KMS-11 (cell line): ENCODE measurements around the gene SPOUT1.

Experiments used
- H2AFZ ChIP-seq: fragments of 200-600 bp; sonication (generic); 2 replicates; pipeline ENCODE4 v1.6.1; 2016; ENCODE audit warnings: antibody characterized with exemption, mixed run types, low read depth
- H3K27ac ChIP-seq: fragments of 200-600 bp; sonication (generic); 2 replicates; pipeline ENCODE4 v1.6.1; 2016; ENCODE audit warnings: mild to moderate bottlenecking, mixed run types
- H3K27me3 ChIP-seq: fragments of 200-600 bp; sonication (generic); 2 replicates; pipeline ENCODE4 v1.6.1; 2017; ENCODE audit warnings: mild to moderate bottlenecking, low read depth, mixed run types, moderate library complexity; ENCODE audit not compliant: insufficient read depth
- H3K36me3 ChIP-seq: fragments of 200-600 bp; sonication (generic); 2 replicates; pipeline ENCODE4 v1.6.1; 2017; ENCODE audit warnings: mild to moderate bottlenecking, mixed run types; ENCODE audit not compliant: insufficient read depth
- H3K4me1 ChIP-seq: fragments of 200-600 bp; sonication (generic); 2 replicates; pipeline ENCODE4 v1.6.1; 2016; ENCODE audit warnings: mild to moderate bottlenecking, low read depth, mixed run types; ENCODE audit not compliant: poor library complexity, severe bottlenecking
- H3K4me2 ChIP-seq: fragments of 200-600 bp; sonication (generic); 2 replicates; pipeline ENCODE4 v1.7.0; 2016; ENCODE audit warnings: mild to moderate bottlenecking, mixed run types
- H3K4me3 ChIP-seq: fragments of 200-600 bp; sonication (generic); IDR thresholded peaks from 2 replicates; pipeline ENCODE4 v1.6.1; 2017; ENCODE audit warnings: low read depth, low read length, mixed read lengths; ENCODE audit not compliant: insufficient read depth
- H3K79me2 ChIP-seq: fragments of 200-600 bp; sonication (generic); 2 replicates; pipeline ENCODE4 v1.6.1; 2016; ENCODE audit warnings: low read depth, mixed run types; ENCODE audit not compliant: insufficient read depth
- H3K9ac ChIP-seq: fragments of 200-600 bp; sonication (generic); 2 replicates; pipeline ENCODE4 v1.6.1; 2016; ENCODE audit warnings: mild to moderate bottlenecking, mixed run types
- H4K20me1 ChIP-seq: fragments of 200-600 bp; sonication (generic); 2 replicates; pipeline ENCODE4 v1.6.1; 2016; ENCODE audit warnings: mild to moderate bottlenecking, mixed run types; ENCODE audit not compliant: insufficient read depth
- CTCF ChIP-seq: fragments of 200-600 bp; sonication (generic); conservative IDR thresholded peaks from 2 replicates; pipeline ENCODE4 v1.6.1; 2017; ENCODE audit warnings: low read depth, mild to moderate bottlenecking, antibody characterized with exemption, low read length, moderate library complexity, mixed read lengths

SPOUT1 gene

GRCh38 chr9:128818839-128819715, 10.5 kb downstream of the SPOUT1 start:
- Histone ChIP-seq H3K4me1 (peaks cover 13% of the 10 kb centered on the region), H3K79me2 (no peaks in the 10 kb centered on the region), H3K27me3 (no peaks in the 10 kb centered on the region), H3K9ac (peak overlapping the region; percentile 55; the same call in 1 of the 2 replicates), H3K4me2 (peak overlapping the region; percentile 66), H3K36me3 (no peaks in the 10 kb centered on the region), H2AFZ (peak overlapping the region; percentile 77), H4K20me1 (no peaks in the 10 kb centered on the region), H3K4me3 (no peak overlapping the region), H3K27ac (no peak overlapping the region)
- TF ChIP-seq CTCF = no peak

GRCh38 chr9:128818099-128818838, 11.3 kb downstream of the SPOUT1 start, which contains the start of gene ENDOG:
Gene ENDOG, plus strand, starts transcription at chr9:128818500. Its CDS starts 185 bp downstream, at chr9:128818685.
- no peaks in the 10 kb centered on the region for H3K79me2 ChIP-seq
- H2AFZ ChIP-seq = peak within 1 kb of the TSS; percentile 77
- peak within 1 kb of the TSS; percentile 55; the same call in 1 of the 2 replicates for H3K9ac ChIP-seq
- H4K20me1 ChIP-seq = no peaks in the 10 kb centered on the region
- H3K4me1 ChIP-seq = peaks cover 13% of the 10 kb centered on the region
- H3K27me3 ChIP-seq = no peaks in the 10 kb centered on the region
- peak within 1 kb of the TSS; percentile 66 for H3K4me2 ChIP-seq
- peak within 1 kb of the TSS; percentile 37; the same call in 1 of the 2 replicates for H3K27ac ChIP-seq
- no peaks in the 10 kb centered on the region for H3K36me3 ChIP-seq
- TF ChIP-seq CTCF = peak; percentile 86
- no peak within 1 kb of the TSS for H3K4me3 ChIP-seq

DNA sequence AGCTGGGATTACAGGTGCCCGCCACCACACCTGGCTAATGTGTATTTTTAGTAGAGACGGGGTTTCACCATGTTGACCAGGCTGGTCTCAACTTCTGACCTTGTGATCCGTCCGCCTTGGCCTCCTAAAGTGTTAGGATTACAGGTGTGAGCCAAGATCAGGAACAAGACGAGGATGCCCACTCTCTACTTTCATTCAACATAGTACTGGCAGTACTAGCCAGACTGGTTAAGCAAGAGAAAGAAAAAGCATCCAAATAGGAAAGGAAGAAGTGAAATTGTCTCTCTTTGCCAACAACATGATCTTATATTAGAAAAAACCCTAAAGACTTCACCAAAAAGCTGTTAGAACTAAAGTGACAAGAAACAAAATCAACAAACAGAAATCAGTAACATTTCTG, 18.7 kb downstream of the SPOUT1 start:
- Histone ChIP-seq H3K4me2 (no peak overlapping the region), H3K36me3 (no peaks in the 10 kb centered on the region), H3K4me1 (no peaks in the 10 kb centered on the region), H4K20me1 (no peaks in the 10 kb centered on the region), H2AFZ (no peak overlapping the region), H3K79me2 (no peaks in the 10 kb centered on the region), H3K9ac (no peak overlapping the region), H3K4me3 (no peak overlapping the region), H3K27me3 (no peaks in the 10 kb centered on the region), H3K27ac (no peak overlapping the region)
- no peak for TF ChIP-seq CTCF

GRCh38 chr9:128809831-128810230, 19.8 kb downstream of the SPOUT1 start:
- no peak overlapping the region for H3K4me3 ChIP-seq
- 0 out of 2 replicates have a peak, but pooled peaks have one; percentile 21 for TF ChIP-seq CTCF
- no peaks in the 10 kb centered on the region for H3K79me2 ChIP-seq
- H3K27me3 ChIP-seq = no peaks in the 10 kb centered on the region
- no peaks in the 10 kb centered on the region for H3K36me3 ChIP-seq
- no peak overlapping the region for H3K27ac ChIP-seq
- H3K4me1 ChIP-seq = no peaks in the 10 kb centered on the region
- H4K20me1 ChIP-seq = no peaks in the 10 kb centered on the region
- H2AFZ ChIP-seq = no peak overlapping the region
- no peak overlapping the region for H3K9ac ChIP-seq
- H3K4me2 ChIP-seq = no peak overlapping the region
